CD14-positive monocyte (primary cell): ENCODE measurements around the gene UBR3. TPM values are rescaled to one million over a fixed set of nuclear protein-coding genes. Genes with fewer than 3 reads are reported as not detected.
"Not testable (repeated sequence)": the region's sequence is repeated elsewhere in the genome, so short reads cannot be mapped to it uniquely, and the experiment has no call there.

Source experiments
- DNase-seq, 3 donors: peaks; one replicate each; pipeline ENCODE4 v3.0.0-alpha.2; 2011 to 2022
- H2AFZ ChIP-seq: 2 replicates; pipeline ENCODE4 v1.6.0; 2012; ENCODE audit warnings: mild to moderate bottlenecking, low read depth, low read length, inconsistent platforms; ENCODE audit not compliant: insufficient read depth, poor library complexity, severe bottlenecking
- H3K27ac ChIP-seq, 2 donors: 1 replicate in 1 of 2; 2 replicates in 1 of 2; pipeline ENCODE4 v1.5.1; 2012 to 2013; ENCODE audit warnings: low read length in 2 of 2, control low read depth in 1 of 2, inconsistent platforms in 1 of 2, low read depth in 1 of 2, mild to moderate bottlenecking in 1 of 2
- H3K27me3 ChIP-seq, 2 donors: one replicate each; pipeline versions ENCODE4 v1.6.0 to v1.6.1; 2011 to 2013; ENCODE audit warnings: low read length in 2 of 2; ENCODE audit not compliant: control insufficient read depth in 2 of 2, insufficient read depth in 2 of 2
- H3K36me3 ChIP-seq, 2 donors: replicated peaks in 1 of 2; 1 replicate in 1 of 2; 2 replicates in 1 of 2; pipeline versions ENCODE4 v1.5.1 to v1.6.1; 2012 to 2013; ENCODE audit warnings: low read length in 2 of 2, control low read depth in 1 of 2, inconsistent platforms in 1 of 2, mild to moderate bottlenecking in 1 of 2; ENCODE audit not compliant: insufficient read depth in 2 of 2, control insufficient read depth in 1 of 2
- H3K4me1 ChIP-seq, 2 donors: 1 replicate in 1 of 2; 2 replicates in 1 of 2; pipeline versions ENCODE4 v1.5.1 to v1.6.1; 2012 to 2013; ENCODE audit warnings: low read length in 2 of 2, control low read depth in 1 of 2, inconsistent platforms in 1 of 2, mild to moderate bottlenecking in 1 of 2, moderate library complexity in 1 of 2; ENCODE audit not compliant: insufficient read depth in 2 of 2, control insufficient read depth in 1 of 2
- H3K4me2 ChIP-seq: replicated peaks from 2 replicates; pipeline ENCODE3; 2012; ENCODE audit warnings: low read length, moderate library complexity, mild to moderate bottlenecking; ENCODE audit not compliant: poor library complexity, severe bottlenecking; ENCODE audit errors: extremely low read depth
- H3K4me3 ChIP-seq, 3 experiments: fragments of 200-600 bp in 1 of 3; sonication (generic) in 1 of 3; replicated peaks in 1 of 3; 1 replicate in 2 of 3; 2 replicates in 1 of 3; pipeline ENCODE4 v1.5.1; 2011 to 2013; ENCODE audit warnings: low read length in 3 of 3, mild to moderate bottlenecking in 3 of 3, control low read depth in 2 of 3, low read depth in 2 of 3, inconsistent platforms in 1 of 3, moderate library complexity in 1 of 3
- H3K79me2 ChIP-seq: 2 replicates; pipeline ENCODE4 v1.6.0; 2012; ENCODE audit warnings: mild to moderate bottlenecking, control low read depth, inconsistent platforms, low read length, moderate library complexity; ENCODE audit not compliant: insufficient read depth
- H3K9ac ChIP-seq: 2 replicates; pipeline ENCODE4 v1.6.0; 2017; ENCODE audit warnings: low read length, mild to moderate bottlenecking; ENCODE audit not compliant: insufficient read depth, poor library complexity, severe bottlenecking
- H3K9me3 ChIP-seq, 2 donors: replicated peaks in 1 of 2; 1 replicate in 1 of 2; 2 replicates in 1 of 2; pipeline versions ENCODE4 v1.5.1 to v1.6.1; 2012 to 2013; ENCODE audit warnings: low read length in 2 of 2, control low read depth in 1 of 2; ENCODE audit not compliant: control insufficient read depth in 1 of 2, insufficient read depth in 1 of 2
- H4K20me1 ChIP-seq: 2 replicates; pipeline ENCODE4 v1.6.0; 2012; ENCODE audit warnings: mild to moderate bottlenecking, low read length, control low read depth, moderate library complexity; ENCODE audit not compliant: insufficient read depth
- H3K27ac Mint-ChIP-seq, 7 donors: one replicate each; pipeline ENCODE4 v1.8.0; 2020; ENCODE audit warnings: mild to moderate bottlenecking in 7 of 7, mixed read lengths in 7 of 7, moderate library complexity in 6 of 7, inconsistent platforms in 2 of 7
- H3K27me3 Mint-ChIP-seq, 3 donors: one replicate each; pipeline ENCODE4 v1.8.0; 2021 to 2022; ENCODE audit warnings: low read depth in 3 of 3, mild to moderate bottlenecking in 3 of 3, mixed read lengths in 3 of 3, moderate library complexity in 3 of 3, inconsistent platforms in 1 of 3
- H3K36me3 Mint-ChIP-seq, 2 donors: one replicate each; pipeline ENCODE4 v1.8.0; 2020; ENCODE audit warnings: mixed read lengths in 2 of 2, inconsistent platforms in 1 of 2, mild to moderate bottlenecking in 1 of 2
- H3K4me1 Mint-ChIP-seq: one replicate; pipeline ENCODE4 v1.8.0; 2020; ENCODE audit warnings: mild to moderate bottlenecking, mixed read lengths
- H3K4me3 Mint-ChIP-seq, 2 donors: one replicate each; pipeline ENCODE4 v1.8.0; 2020; ENCODE audit warnings: mild to moderate bottlenecking in 2 of 2, mixed read lengths in 2 of 2, moderate library complexity in 1 of 2
- H3K9me3 Mint-ChIP-seq, 7 donors: one replicate each; pipeline ENCODE4 v1.8.0; 2020 to 2022; ENCODE audit warnings: mixed read lengths in 7 of 7, mild to moderate bottlenecking in 6 of 7, moderate library complexity in 6 of 7, inconsistent platforms in 2 of 7
- WGBS: methylation state at CpG from one replicate; pipeline ENCODE4 v1.1.5; 2013; ENCODE audit warnings: missing lambda C conversion rate; ENCODE audit not compliant: insufficient coverage; 5-methylcytosine and 5-hydroxymethylcytosine counted together
- intact Hi-C, 2 donors: fragments of 100-400 bp; cut with micrococcal nuclease; formaldehyde crosslinking; loops; one replicate each; pipeline versions ENCODE4 v1.15.0 to v1.15.1; 2023
- polyA plus RNA-seq, 3 donors: library from polyadenylated mRNA; depleted of rRNA in 1 of 3; unstranded in 2 of 3; stranded (reverse) in 1 of 3; fragments of 300-500 nt in 2 of 3; fragments of >200 nt in 1 of 3; fragmentation: Illumina TruSeq in 2 of 3; gene quantifications; 1 replicate in 2 of 3; 2 replicates in 1 of 3; pipeline ENCODE4 v1.2.3, GENCODE V29; 2012 to 2021
- TF ChIP-seq, protein P1 (sequence below): fragments of 200-600 bp; IDR thresholded peaks from one replicate; pipeline ENCODE4 v1.8.0; 2022; ENCODE audit warnings: antibody characterized with exemption, mild to moderate bottlenecking

The UBR3 gene
- polyA plus RNA-seq, 3 donors = 4.3 to 10.7 (median 4.7) TPM

DNA sequence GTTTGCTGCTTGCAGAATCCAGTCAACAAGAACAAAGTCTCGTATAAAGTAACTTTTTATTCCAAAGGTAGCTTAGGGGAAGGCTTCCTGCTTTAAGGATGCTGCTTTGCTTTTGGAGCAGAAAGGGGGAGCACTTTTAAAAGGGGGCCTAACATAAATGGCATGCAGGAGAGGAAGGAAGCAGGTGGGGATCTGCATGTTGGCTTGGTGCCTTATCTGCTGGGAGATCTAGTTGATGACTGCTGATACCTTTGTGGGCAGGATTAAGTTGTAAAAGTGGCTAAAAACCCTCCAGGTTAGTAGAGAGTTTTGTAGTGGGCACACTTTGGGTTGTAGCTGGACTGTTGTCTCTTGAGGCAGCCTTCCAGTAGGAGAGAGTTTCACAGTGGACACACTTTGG is 22.5 kb downstream of the UBR3 start:
- Mint-ChIP-seq H3K36me3 (peaks cover 24 to 57% of the 10 kb centered on the region in 2 donors), H3K9me3 (peaks cover 9 to 19% (median 16%) of the 10 kb centered on the region in 7 donors)
- WGBS = no CpG with 5 or more reads among the region's 1 CpG

DNA sequence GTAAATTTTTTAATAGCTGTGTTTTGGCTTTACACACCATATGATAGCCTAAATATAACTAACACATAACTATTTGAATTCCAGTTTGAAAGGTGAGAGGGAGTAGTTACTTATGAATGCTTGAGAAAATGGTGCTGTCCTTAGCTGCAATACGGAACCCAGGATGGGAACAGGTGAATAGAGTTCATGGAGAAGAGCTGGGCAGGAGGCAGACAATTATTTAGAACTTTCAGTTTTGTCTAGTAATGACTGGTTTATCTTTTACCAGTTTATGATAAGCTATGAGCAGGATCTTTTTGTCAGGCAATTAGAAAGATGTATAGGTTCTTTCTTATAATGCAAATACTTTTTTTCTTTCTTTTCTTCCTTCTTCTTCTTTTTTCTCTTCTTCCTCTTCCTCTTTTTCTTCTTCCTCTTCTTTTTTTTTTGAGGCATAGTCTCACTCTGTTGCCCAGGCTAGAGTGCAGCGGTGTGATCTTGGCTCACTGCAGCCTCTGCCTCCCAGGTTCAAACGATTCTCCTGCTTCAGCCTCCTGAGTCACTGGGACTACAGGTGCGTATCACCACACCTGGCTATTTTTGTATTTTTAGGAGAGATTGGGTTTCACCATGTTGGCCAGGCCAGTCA is 25.9 kb downstream of the UBR3 start:
- TF ChIP-seq, protein P1, sequence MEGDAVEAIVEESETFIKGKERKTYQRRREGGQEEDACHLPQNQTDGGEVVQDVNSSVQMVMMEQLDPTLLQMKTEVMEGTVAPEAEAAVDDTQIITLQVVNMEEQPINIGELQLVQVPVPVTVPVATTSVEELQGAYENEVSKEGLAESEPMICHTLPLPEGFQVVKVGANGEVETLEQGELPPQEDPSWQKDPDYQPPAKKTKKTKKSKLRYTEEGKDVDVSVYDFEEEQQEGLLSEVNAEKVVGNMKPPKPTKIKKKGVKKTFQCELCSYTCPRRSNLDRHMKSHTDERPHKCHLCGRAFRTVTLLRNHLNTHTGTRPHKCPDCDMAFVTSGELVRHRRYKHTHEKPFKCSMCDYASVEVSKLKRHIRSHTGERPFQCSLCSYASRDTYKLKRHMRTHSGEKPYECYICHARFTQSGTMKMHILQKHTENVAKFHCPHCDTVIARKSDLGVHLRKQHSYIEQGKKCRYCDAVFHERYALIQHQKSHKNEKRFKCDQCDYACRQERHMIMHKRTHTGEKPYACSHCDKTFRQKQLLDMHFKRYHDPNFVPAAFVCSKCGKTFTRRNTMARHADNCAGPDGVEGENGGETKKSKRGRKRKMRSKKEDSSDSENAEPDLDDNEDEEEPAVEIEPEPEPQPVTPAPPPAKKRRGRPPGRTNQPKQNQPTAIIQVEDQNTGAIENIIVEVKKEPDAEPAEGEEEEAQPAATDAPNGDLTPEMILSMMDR = no peak
- Histone ChIP-seq H3K4me2 (no peak overlapping the region), H4K20me1 (peaks cover 23% of the 10 kb centered on the region), H3K9ac (no peak overlapping the region), H3K79me2 (peaks cover 20% of the 10 kb centered on the region), H3K36me3 (peaks cover 4 to 20% of the 10 kb centered on the region in 2 donors), H3K4me3 (no peak overlapping the region), H3K9me3 (peaks cover 10 to 25% of the 10 kb centered on the region in 2 donors), H3K27ac (peak overlapping the region in 1 of 2 donors; percentile 9), H3K27me3 (no peaks in the 10 kb centered on the region), H2AFZ (no peak overlapping the region), H3K4me1 (peaks cover 0 to 3% of the 10 kb centered on the region in 2 donors)
- Mint-ChIP-seq H3K4me1 (peaks cover 11% of the 10 kb centered on the region), H3K36me3 (peaks cover 24 to 42% of the 10 kb centered on the region in 2 donors), H3K27ac (peak overlapping the region in 4 of 7 donors; percentile 25 to 38 (median 32)), H3K4me3 (no peak overlapping the region), H3K9me3 (peaks cover 10 to 28% (median 26%) of the 10 kb centered on the region in 7 donors), H3K27me3 (peaks cover 0 to 3% (median 0%) of the 10 kb centered on the region in 3 donors)
- no peak for DNase-seq
- WGBS = 100% methylated on average over 1 of the region's 4 CpGs
- intact Hi-C loops = no loop called here

More for the DNA sequence above, 22.5 kb downstream of the UBR3 start:
- peaks cover 10 to 20% of the 10 kb centered on the region in 2 donors for H3K9me3 ChIP-seq
- DNase-seq = no peak
- H3K9ac ChIP-seq = no peak overlapping the region
- H3K4me1 ChIP-seq = peaks cover 0 to 3% of the 10 kb centered on the region in 2 donors
- intact Hi-C loops = no loop called here
- peaks cover 31% of the 10 kb centered on the region for H4K20me1 ChIP-seq
- H3K4me2 ChIP-seq = no peak overlapping the region
- H2AFZ ChIP-seq = no peak overlapping the region
- H3K27ac ChIP-seq = no peak overlapping the region
- no peak overlapping the region for H3K4me3 Mint-ChIP-seq
- no peaks in the 10 kb centered on the region for H3K27me3 ChIP-seq
- no peaks in the 10 kb centered on the region for H3K27me3 Mint-ChIP-seq
- H3K27ac Mint-ChIP-seq = no peak overlapping the region
- H3K79me2 ChIP-seq = peaks cover 27% of the 10 kb centered on the region
- H3K4me1 Mint-ChIP-seq = peaks cover 11% of the 10 kb centered on the region
- H3K36me3 ChIP-seq = peaks cover 4 to 20% of the 10 kb centered on the region in 2 donors
- TF ChIP-seq, protein P1 = no peak
- H3K4me3 ChIP-seq = no peak overlapping the region

DNA sequence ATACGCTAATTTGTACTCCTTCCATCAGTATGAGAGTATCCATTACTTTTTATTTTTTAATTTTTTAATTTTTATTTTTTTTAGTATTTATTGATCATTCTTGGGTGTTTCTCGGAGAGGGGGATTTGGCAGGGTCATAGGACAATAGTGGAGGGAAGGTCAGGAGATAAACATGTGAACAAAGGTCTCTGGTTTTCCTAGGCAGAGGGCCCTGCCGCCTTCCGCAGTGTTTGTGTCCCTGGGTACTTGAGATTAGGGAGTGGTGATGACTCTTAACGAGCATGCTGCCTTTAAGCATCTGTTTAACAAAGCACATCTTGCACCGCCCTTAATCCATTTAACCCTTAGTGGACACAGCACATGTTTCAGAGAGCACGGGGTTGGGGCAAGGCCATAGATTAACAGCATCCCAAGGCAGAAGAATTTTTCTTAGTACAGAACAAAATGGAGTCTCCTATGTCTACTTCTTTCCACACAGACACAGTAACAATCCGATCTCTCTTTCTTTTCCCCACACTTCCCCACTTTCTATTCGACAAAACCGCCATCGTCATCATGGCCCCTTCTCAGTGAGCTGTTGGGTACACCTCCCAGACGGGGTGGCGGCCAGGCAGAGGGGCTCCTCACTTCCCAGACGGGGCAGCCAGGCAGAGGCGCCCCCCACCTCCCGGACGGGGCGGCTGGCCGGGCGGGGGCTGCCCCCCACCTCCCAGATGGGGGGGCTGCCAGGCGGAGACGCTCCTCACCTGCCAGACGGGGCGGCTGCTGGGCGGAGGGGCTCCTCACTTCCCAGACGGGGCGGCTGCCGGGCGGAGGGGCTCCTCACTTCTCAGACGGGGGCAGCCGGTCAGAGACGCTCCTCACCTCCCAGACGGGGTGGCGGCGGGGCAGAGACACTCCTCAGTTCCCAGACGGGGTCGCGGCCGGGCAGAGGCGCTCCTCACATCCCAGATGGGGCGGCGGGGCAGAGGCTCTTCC is 28.3 kb downstream of the UBR3 start:
- Mint-ChIP-seq H3K9me3 (peaks cover 2 to 18% (median 14%) of the 10 kb centered on the region in 7 donors), H3K36me3 (peaks cover 21 to 34% of the 10 kb centered on the region in 2 donors)
- H3K27me3 ChIP-seq, DNase-seq, H3K4me1 ChIP-seq, H3K4me3 ChIP-seq, H3K36me3 ChIP-seq, H3K4me1 Mint-ChIP-seq, H3K27me3 Mint-ChIP-seq, H3K4me3 Mint-ChIP-seq, H2AFZ ChIP-seq, H3K27ac ChIP-seq, H3K9ac ChIP-seq, H3K9me3 ChIP-seq, H3K27ac Mint-ChIP-seq, intact Hi-C loops, H3K4me2 ChIP-seq: not testable (repeated sequence)
- 97% methylated on average over 8 of the region's 42 CpGs for WGBS
- H4K20me1 ChIP-seq = peaks cover 29% of the 10 kb centered on the region
- peaks cover 22% of the 10 kb centered on the region for H3K79me2 ChIP-seq
